ENCODE data around the gene CELSR1. TPM values are rescaled to one million over a fixed set of nuclear protein-coding genes. Genes with fewer than 3 reads are reported as not detected.
A peak's percentile ranks its signal among the peaks of the same experiment; 100 is the strongest.

Gene CELSR1
- total RNA-seq, 1 donor = 1.1 TPM

GRCh38 chr22:46445771-46446420, 91.5 kb downstream of the CELSR1 start:
- TF ChIP-seq, protein P1, sequence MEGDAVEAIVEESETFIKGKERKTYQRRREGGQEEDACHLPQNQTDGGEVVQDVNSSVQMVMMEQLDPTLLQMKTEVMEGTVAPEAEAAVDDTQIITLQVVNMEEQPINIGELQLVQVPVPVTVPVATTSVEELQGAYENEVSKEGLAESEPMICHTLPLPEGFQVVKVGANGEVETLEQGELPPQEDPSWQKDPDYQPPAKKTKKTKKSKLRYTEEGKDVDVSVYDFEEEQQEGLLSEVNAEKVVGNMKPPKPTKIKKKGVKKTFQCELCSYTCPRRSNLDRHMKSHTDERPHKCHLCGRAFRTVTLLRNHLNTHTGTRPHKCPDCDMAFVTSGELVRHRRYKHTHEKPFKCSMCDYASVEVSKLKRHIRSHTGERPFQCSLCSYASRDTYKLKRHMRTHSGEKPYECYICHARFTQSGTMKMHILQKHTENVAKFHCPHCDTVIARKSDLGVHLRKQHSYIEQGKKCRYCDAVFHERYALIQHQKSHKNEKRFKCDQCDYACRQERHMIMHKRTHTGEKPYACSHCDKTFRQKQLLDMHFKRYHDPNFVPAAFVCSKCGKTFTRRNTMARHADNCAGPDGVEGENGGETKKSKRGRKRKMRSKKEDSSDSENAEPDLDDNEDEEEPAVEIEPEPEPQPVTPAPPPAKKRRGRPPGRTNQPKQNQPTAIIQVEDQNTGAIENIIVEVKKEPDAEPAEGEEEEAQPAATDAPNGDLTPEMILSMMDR (IDR thresholded peaks at IDR 0.05; ENCODE audit: insufficient read depth, low read length) = no peak
- no peak overlapping the region for H3K4me3 ChIP-seq (ENCODE audit: low read depth, low read length)
- no peak for DNase-seq (ENCODE audit: low read depth)

DNA sequence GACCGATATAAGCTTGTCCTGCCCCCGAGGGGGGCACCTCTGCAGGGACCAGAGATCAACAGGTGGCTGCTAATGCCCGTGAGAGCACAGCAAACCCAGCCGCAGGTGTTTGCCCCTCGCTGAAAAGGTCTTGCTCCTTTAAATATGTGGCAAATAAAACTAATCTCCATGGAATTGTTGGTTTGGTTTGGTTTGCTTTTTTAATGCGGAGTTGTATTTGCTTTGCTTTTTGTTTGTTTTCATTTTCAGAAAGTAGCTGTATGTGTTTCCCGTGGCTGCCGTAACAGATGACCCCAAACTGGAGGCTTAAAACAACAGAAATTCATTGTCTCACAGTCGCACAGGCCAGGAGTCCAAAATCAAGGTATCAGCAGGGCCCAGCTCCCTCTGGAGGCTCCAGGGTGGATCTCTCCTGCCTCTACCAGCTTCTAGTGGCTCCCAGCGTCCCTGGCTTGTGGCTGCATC, 93.0 kb downstream of the CELSR1 start:
- no peak for DNase-seq (ENCODE audit: low read depth)
- TF ChIP-seq, protein P1 (IDR thresholded peaks at IDR 0.05; ENCODE audit: insufficient read depth, low read length) = peak; percentile 4
- no peak overlapping the region for H3K4me3 ChIP-seq (ENCODE audit: low read depth, low read length)

- DNase-seq (ENCODE audit: low read depth) = no peak
- no peak overlapping the region for H3K4me3 ChIP-seq (ENCODE audit: low read depth, low read length)
- TF ChIP-seq, protein P1 (IDR thresholded peaks at IDR 0.05; ENCODE audit: insufficient read depth, low read length) = no peak
Measured at GRCh38 chr22:46443850-46444389, 93.5 kb downstream of the CELSR1 start.

DNA sequence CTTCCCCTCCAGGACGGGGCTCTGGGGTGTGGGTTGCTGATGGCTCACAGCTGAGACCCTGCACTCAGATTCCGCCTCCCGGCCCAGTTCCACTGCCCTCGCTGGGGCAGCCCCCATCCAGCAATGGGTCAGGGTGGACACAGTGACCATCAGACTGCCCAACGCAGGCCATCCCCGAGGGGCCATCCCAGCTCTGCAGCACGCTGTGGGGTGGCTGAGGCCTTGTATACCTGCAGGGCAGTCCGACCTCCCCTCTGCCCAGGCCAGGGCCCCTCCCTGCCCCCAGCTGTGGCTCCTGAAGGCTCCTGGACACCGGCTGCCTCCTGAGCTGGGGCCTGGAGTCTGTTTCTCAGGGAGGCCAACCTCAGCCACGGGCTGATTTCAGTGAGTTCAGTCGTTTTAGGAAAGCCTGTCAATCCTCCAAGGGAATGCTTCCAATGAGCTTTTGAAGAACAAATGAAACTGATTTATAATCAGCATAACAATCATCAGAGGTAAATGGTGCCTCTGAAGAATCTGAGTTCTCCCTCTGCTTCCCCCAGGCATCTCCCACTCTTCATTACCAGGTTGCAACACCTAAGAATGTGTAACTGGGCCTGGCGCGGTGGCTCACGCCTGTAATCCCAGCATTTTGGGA, 95.1 kb downstream of the CELSR1 start:
- no peak overlapping the region for H3K4me3 ChIP-seq (ENCODE audit: low read depth, low read length)
- TF ChIP-seq, protein P1 (IDR thresholded peaks at IDR 0.05; ENCODE audit: insufficient read depth, low read length) = no peak

DNA sequence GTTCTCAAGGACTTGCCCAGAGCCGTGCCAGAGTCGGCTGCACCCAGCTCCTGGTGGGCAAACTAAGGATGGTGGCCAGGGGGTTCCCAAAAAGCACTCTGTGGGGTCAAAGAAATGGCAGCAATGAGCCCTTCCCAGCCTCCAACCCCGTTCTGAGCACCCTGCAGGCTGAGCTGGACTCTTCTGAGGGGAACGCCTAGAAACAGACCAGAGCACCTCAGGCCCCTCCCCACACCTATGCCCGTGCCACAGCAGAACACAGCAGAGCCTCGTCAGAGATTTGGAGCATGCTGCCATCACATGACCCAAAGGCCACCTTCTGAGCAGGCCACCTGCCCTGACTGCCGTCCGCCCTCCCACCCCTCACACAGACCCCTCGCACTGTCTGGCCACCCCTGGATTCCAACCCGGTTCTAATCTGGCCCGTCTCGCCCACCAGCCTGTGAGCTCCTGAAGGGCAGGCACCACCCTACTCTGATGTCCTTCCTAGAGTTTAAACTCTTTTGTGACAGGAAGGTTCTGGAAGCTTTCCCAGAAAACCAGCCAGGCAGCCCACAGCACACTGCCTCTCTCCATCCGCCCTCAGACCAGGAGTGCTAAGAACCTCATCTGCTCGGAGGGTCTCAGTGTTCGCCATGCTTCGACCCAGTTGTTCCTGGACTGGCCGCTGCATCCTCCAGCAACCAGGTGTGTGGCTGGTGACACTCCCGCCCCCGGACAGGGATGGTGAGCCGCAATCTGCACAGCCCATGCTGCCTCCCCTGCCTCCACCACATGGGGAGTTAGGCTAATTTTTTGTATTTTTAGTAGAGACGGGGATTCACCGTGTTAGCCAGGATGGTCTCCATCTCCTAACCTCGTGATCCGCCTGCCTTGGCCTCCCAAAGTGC, 97.6 kb downstream of the CELSR1 start:
- TF ChIP-seq, protein P1 (IDR thresholded peaks at IDR 0.05; ENCODE audit: insufficient read depth, low read length) = no peak
- DNase-seq (ENCODE audit: low read depth) = no peak
- H3K4me3 ChIP-seq (ENCODE audit: low read depth, low read length) = no peak overlapping the region

More for the DNA sequence above, 95.1 kb downstream of the CELSR1 start:
- DNase-seq (ENCODE audit: low read depth) = no peak

DNA sequence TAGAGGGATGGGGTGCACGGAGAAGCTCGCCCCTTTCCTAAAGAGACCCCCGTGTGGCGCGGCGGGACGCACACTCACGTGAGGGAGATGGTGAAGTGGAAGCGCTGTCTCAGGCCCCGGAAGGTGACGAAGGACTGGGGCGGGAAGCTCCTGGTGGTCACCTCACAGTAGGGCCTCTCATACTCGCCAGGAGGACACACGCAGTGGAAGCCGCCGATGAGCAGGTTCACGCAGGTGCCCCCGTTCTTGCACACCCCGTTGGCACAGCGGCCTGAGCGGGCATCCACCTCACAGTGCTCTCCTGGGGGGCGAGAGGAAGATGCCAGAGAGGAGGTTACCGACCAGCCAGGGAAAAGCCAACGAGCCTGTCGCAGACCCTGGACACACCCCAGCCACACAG, 98.3 kb downstream of the CELSR1 start:
- no peak for DNase-seq (ENCODE audit: low read depth)
- TF ChIP-seq, protein P1 (IDR thresholded peaks at IDR 0.05; ENCODE audit: insufficient read depth, low read length) = no peak
- no peak overlapping the region for H3K4me3 ChIP-seq (ENCODE audit: low read depth, low read length)
